Kidney (tissue), 14 donors: ENCODE measurements around the gene NT5C3B. TPM values are rescaled to one million over a fixed set of nuclear protein-coding genes. Genes with fewer than 3 reads are reported as not detected.

Source experiments
- DNase-seq, 5 donors: peaks; one replicate each; pipeline ENCODE4 v3.0.0-alpha.2; 2013 to 2020
- FAIRE-seq: peaks from 2 replicates; lab custom pipeline; 2012; peaks lifted over from hg19 to GRCh38; lab: Jason Lieb, UNC
- H3K27ac ChIP-seq, 2 donors: one replicate each; pipeline ENCODE4 v1.7.0; 2013; ENCODE audit warnings: low read depth in 2 of 2, low read length in 2 of 2, inconsistent platforms in 1 of 2
- H3K27me3 ChIP-seq: one replicate; pipeline ENCODE4 v1.7.1; 2013; ENCODE audit warnings: low read length, inconsistent platforms; ENCODE audit not compliant: control insufficient read depth, insufficient read depth
- H3K36me3 ChIP-seq, 3 donors: one replicate each; pipeline versions ENCODE4 v1.7.0 to v1.7.1; 2013; ENCODE audit warnings: low read length in 3 of 3, control low read depth in 1 of 3, inconsistent platforms in 1 of 3; ENCODE audit not compliant: insufficient read depth in 3 of 3, control insufficient read depth in 2 of 3
- H3K4me1 ChIP-seq, 3 donors: one replicate each; pipeline versions ENCODE4 v1.7.0 to v1.7.1; 2013; ENCODE audit warnings: low read length in 3 of 3, inconsistent platforms in 1 of 3, low read depth in 1 of 3; ENCODE audit not compliant: control insufficient read depth in 2 of 3, insufficient read depth in 2 of 3
- H3K4me3 ChIP-seq, 3 donors: one replicate each; pipeline versions ENCODE4 v1.7.0 to v1.8.1; 2013; ENCODE audit warnings: low read length in 3 of 3, control low read depth in 1 of 3, inconsistent platforms in 1 of 3
- H3K9ac ChIP-seq, 3 donors: one replicate each; pipeline versions ENCODE4 v1.7.0 to v1.7.1; 2013; ENCODE audit warnings: low read length in 3 of 3, control low read depth in 1 of 3, inconsistent platforms in 1 of 3
- H3K9me3 ChIP-seq, 3 donors: one replicate each; pipeline versions ENCODE4 v1.7.0 to v1.7.1; 2013; ENCODE audit warnings: low read length in 3 of 3, control low read depth in 1 of 3, inconsistent platforms in 1 of 3; ENCODE audit not compliant: control insufficient read depth in 2 of 3, insufficient read depth in 1 of 3
- CTCF ChIP-seq: IDR thresholded peaks from 3 replicates; pipeline ENCODE4 v1.5.1; 2012; ENCODE audit warnings: mild to moderate bottlenecking, moderate library complexity, borderline replicate concordance; ENCODE audit not compliant: insufficient read depth; ENCODE audit errors: extremely low read depth
- intact Hi-C: fragments of 100-400 bp; cut with DNase I; formaldehyde crosslinking; loops from one replicate; pipeline ENCODE4 v1.11.1; 2022
- polyA plus RNA-seq: library from polyadenylated mRNA; stranded (reverse); fragments of 350-450 nt; fragmentation: Illumina TruSeq; extraction: RNeasy Lipid Tissue Mini Kit (QIAGEN cat#74804); gene quantifications from one replicate; pipeline ENCODE4 v1.2.3, GENCODE V29; 2014; ENCODE audit warnings: low read depth, low replicate concordance; ENCODE audit not compliant: insufficient read depth
- total RNA-seq: library from RNA; stranded (reverse); fragmentation: NEBNext Ultra II Directional; extraction: Animal tissue kit (Norgen Biotek cat#: 25700); gene quantifications from one replicate; pipeline ENCODE4 v1.2.1, GENCODE V29; 2021
- donor health status: control.
- donor health status: control.
- donor health status: control.
- donor health status: control.
- donor health status: control.
- donor health status: DM: yes; HTN: yes; CAD: no.
- donor health status: Normal renal cell carcinoma (clear cell type).

Gene NT5C3B
- total and polyA plus RNA-seq, 2 donors from 2014 or later = 44.0 to 88.0 TPM

- Histone ChIP-seq H3K9me3 (no peaks in the 10 kb centered on the region), H3K9ac (no peak overlapping the region), H3K36me3 (no peaks in the 10 kb centered on the region), H3K4me3 (no peak overlapping the region), H3K4me1 (peaks cover 0 to 10% (median 9%) of the 10 kb centered on the region in 3 donors), H3K27ac (no peak overlapping the region), H3K27me3 (no peaks in the 10 kb centered on the region)
- FAIRE-seq = no peak
- DNase-seq = peak in 3 of 5 donors; percentile 25 to 79 (median 64)
- no peak for TF ChIP-seq CTCF
- intact Hi-C loops = loop anchor here (5.0 kb wide), 1 partner anchor 66 kb away; no protein-coding TSS in a partner anchor
Observed at GRCh38 chr17:41803049-41804020, 32.7 kb downstream of the NT5C3B start.

GRCh38 chr17:41801374-41802271, 34.4 kb downstream of the NT5C3B start:
- no peaks in the 10 kb centered on the region for H3K36me3 ChIP-seq
- H3K27ac ChIP-seq = peak overlapping the region; percentile 90 to 91
- peaks cover 0 to 10% (median 6%) of the 10 kb centered on the region in 3 donors for H3K4me1 ChIP-seq
- H3K9me3 ChIP-seq = no peaks in the 10 kb centered on the region
- DNase-seq = peak; percentile 93 to 98 (median 96)
- peak; percentile 99 for TF ChIP-seq CTCF
- H3K4me3 ChIP-seq = peak overlapping the region in 1 of 3 donors; percentile 46
- no peak overlapping the region for H3K9ac ChIP-seq
- intact Hi-C loops = loop anchor here (5.0 kb wide), 1 partner anchor 64 kb away; no protein-coding TSS in a partner anchor
- FAIRE-seq = peak; percentile 67
- H3K27me3 ChIP-seq = no peaks in the 10 kb centered on the region

- peak overlapping the region in 1 of 3 donors; percentile 46 for H3K4me3 ChIP-seq
- intact Hi-C loops = loop anchor here (5.0 kb wide), 1 partner anchor 63 kb away; no protein-coding TSS in a partner anchor
Observed at GRCh38 chr17:41800601-41801373, 35.2 kb downstream of the NT5C3B start.

More at GRCh38 chr17:41800601-41801373, 35.2 kb downstream of the NT5C3B start:
- peaks cover 0 to 10% (median 6%) of the 10 kb centered on the region in 3 donors for H3K4me1 ChIP-seq
- H3K36me3 ChIP-seq = no peaks in the 10 kb centered on the region
- DNase-seq = peak; percentile 86 to 96 (median 90)
- H3K9me3 ChIP-seq = no peaks in the 10 kb centered on the region
- peak overlapping the region in 1 of 3 donors; percentile 19 for H3K9ac ChIP-seq
- no peak for FAIRE-seq
- TF ChIP-seq CTCF = no peak
- no peaks in the 10 kb centered on the region for H3K27me3 ChIP-seq
- peak overlapping the region; percentile 90 to 91 for H3K27ac ChIP-seq
